Right lung (tissue), 5 donors: ENCODE results near the gene LNPK. TPM values are rescaled to one million over a fixed set of nuclear protein-coding genes. Genes with fewer than 3 reads are reported as not detected.
"Not testable (repeated sequence)": the region's sequence is repeated elsewhere in the genome, so short reads cannot be mapped to it uniquely, and the experiment has no call there.

Experiments
- DNase-seq, 2 donors: peaks; one replicate each; pipeline ENCODE4 v3.0.0-alpha.2; 2013
- polyA plus RNA-seq, 5 donors: library from polyadenylated mRNA; unstranded; fragments of 120-200 nt; gene quantifications; one replicate each; pipeline versions ENCODE4 v1.2.1 to v1.2.3, GENCODE V29; 2013; ENCODE audit warnings: inconsistent platforms in 1 of 5, low replicate concordance in 1 of 5; ENCODE audit not compliant: insufficient read length in 5 of 5, insufficient read depth in 1 of 5

Gene LNPK
- polyA plus RNA-seq, 5 donors: 26.3 to 49.9 (median 45.9) TPM

GRCh38 chr2:175981551-175981950 lies 20.5 kb downstream of the LNPK start:
- DNase-seq: no peak

GRCh38 chr2:175976391-175977157 lies 25.5 kb downstream of the LNPK start:
- DNase-seq: no peak

GRCh38 chr2:175973373-175973772 lies 28.7 kb downstream of the LNPK start:
- DNase-seq: no peak

DNA sequence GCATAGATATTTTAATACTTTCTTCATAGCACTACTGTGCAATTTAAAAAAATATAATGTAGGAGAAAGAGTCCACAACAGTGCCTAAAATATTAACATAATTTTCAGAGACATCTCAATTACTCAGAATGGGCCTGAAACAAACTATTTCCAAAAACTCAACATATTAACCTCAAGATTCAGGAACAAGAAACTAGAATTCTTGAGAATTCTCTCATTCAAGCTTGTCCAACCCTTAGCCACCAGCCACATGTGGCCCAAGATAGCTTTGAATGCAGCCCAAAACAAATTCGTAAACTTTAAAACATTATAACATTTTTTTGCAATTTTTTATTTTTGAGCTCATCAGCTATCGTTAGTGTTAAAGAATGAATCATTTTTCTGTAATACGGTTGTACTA lies 35.2 kb downstream of the LNPK start:
- no peak for DNase-seq

DNA sequence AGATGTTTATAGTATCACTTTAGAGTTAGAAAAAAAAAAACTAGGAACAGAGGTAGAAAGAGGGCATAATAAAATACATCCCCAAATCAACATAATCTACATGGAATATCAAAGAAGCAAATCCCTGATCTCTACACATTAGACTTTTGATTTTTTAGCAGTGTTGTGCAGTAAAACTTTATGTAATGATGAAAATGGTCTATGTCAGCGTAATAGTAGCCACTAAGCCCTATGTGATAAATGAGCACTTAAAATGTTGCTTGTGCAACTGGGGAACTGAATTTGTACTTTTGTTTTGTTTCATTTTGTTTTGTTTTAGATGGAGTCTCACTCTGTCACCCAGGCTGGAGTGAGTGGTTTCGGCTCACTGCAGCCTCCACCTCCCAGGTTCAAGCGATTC lies 36.3 kb downstream of the LNPK start:
- no peak for DNase-seq

DNA sequence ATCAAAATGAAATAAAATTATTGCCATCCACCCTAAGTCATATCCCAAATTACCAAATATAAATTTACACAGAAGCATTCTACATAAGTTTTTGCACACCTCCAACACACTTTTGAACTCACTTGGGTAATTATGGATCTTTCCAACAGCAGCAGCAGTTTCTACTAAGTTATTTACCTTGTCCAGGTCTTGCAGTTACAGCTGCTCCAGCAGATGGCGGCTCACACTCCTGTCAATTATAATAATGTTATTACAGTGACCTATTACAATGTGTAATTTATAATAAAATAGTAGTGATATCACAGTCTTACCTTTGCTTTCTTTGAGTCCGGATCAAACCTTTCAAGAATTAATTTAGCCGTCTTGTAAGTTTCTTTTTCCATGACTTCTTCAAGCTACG lies 37.9 kb downstream of the LNPK start:
- no peak for DNase-seq

GRCh38 chr2:175963171-175963570 lies 38.9 kb downstream of the LNPK start:
- DNase-seq: not testable (repeated sequence)

- no peak for DNase-seq
These were observed 44.2 kb downstream of the LNPK start for GRCh38 chr2:175957845-175958244.

GRCh38 chr2:175955136-175955535 lies 46.9 kb downstream of the LNPK start:
- DNase-seq: no peak

DNA sequence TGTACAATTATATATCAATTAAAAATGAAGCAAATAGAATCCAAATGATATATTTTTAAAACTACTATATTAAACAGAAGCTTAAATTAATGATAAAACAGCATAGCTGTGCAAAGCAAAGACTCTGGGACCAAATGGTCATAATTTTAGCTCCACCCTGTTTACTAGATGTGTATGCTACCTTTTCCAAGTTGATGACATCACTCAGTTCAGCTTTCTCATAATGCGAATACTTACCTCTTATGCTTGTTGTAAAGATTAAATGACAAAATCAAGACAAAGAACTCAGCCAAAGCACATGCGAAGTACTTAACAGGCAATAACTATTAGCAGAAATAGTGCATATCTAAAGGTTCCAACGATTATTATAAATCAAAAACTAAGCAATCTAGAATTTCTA lies 51.6 kb downstream of the LNPK start:
- no peak for DNase-seq

- peak; percentile 79 to 86 for DNase-seq
These were observed 53.9 kb downstream of the LNPK start for GRCh38 chr2:175948191-175948590.

DNA sequence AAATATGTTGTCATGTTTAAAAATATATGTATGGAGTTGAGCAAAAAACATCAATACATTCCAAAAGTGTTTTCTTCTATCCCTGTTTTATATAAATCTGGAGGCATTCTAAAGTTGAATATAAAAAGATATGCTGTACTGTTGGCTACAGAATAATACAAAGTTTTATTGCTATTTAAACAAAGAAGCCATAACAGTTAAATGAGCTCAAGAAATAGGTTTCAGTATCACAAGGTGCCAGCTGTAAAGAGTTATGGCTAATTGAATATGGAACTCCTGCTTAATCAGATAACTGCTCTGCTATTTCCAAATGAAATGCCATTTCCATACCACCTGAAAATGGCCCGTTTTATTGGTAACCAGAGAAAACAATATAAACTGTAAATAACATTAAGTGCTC lies 55.0 kb downstream of the LNPK start:
- DNase-seq: no peak

DNA sequence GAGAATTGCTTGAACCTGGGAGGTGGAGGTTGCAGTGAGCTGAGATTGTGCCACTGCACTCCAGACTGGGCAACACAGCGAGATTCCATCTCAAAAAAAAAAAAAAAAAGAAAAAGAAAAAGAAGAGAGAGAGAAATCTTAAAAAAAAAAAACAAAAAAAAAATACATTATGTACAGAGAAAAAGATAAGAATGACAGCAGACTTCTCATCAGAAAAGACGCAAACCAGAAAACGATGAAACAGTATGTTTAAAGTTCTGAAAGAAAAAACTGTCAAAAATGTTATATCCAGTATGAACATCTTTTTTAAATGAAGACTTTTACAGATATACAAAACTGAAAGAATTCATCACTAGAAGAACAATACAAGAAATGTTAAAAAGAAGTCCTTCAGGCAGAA lies 60.4 kb downstream of the LNPK start:
- no peak for DNase-seq

GRCh38 chr2:175937216-175937615 lies 64.9 kb downstream of the LNPK start:
- no peak for DNase-seq

DNA sequence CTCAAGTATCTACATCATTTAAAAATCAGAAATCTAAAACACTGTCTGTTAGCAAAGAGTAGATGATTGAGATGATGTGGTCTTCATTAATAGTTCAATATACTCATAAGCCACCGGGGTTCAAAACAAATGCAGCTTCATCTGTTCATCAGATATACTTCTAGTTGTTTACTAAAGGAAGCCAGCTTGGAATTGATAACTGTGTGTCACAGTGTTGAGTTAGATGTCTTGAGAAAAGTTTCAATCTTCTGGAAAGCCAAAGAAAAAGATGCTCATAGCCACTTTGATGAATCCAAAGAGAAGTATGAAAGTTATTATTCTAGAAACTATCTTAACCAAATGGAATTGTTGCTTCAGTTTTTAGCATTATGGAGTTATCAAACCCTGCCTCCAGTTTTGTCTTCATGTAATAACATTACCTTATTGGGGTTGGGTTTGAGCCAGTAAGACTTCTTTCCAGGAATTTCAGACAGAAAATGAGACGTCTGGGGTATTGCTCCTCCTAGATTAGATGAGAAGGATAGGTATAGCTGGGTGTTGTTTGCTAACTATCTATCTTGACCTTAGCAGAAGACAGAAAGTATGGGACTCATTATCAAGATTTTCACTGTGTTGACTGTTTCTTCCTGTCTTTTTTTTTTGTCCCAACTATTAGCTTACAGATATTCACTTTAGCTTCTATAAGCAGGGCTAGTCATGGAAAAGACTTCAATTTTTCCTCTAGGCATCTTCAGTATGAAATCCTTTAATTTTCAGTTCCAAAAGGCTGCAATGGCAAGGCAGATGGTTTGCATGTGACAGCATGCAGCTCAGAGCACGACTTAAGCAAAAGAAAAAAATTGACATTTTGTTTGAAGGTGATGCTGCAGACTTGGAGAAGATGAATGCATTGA lies 66.5 kb downstream of the LNPK start:
- DNase-seq: no peak

DNA sequence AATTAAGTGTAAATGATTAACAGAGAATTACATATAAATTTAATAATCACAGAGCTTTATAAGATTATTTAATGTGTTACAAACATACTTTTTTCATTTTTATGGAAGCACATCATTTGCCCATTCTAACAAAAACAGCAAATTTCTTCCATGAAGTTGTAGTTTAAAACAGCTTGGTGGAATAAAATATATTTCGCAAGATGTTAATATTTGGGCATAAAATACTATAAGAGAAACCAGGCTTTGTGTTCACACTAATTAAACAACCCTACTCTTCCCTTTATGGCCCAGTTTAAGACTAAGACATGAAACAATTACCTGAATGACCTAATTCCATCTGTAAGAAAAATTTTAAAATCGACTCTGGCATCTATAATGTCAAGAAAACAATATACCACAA lies 69.4 kb downstream of the LNPK start:
- no peak for DNase-seq

GRCh38 chr2:175931805-175932204 lies 70.3 kb downstream of the LNPK start:
- no peak for DNase-seq

GRCh38 chr2:175930504-175930903 lies 71.6 kb downstream of the LNPK start:
- DNase-seq: no peak

- DNase-seq: no peak
These were observed 72.2 kb downstream of the LNPK start for GRCh38 chr2:175929850-175930249.

GRCh38 chr2:175926272-175926671 lies 75.8 kb downstream of the LNPK start:
- DNase-seq: no peak

DNA sequence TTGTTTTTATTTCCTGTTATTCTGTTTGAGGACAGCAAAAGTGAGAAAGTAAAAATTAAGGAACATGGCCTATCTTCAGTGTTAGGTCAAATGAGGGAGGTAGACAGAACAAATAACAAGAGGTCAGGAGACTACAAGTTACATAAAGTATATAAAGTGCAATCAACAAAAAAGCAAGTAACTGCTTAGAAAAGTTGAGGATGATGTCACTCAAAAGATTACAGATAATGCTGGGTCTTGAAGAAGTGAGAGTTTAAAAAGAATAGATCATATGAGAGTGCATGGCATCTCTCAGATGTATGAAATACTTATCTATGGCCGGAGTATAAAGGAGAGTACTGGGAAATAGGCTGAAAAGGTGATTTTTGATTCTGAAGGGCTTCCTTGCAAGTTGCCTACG lies 79.9 kb downstream of the LNPK start:
- DNase-seq: no peak

- no peak for DNase-seq
These were observed 83.1 kb downstream of the LNPK start for GRCh38 chr2:175918935-175919334.

DNA sequence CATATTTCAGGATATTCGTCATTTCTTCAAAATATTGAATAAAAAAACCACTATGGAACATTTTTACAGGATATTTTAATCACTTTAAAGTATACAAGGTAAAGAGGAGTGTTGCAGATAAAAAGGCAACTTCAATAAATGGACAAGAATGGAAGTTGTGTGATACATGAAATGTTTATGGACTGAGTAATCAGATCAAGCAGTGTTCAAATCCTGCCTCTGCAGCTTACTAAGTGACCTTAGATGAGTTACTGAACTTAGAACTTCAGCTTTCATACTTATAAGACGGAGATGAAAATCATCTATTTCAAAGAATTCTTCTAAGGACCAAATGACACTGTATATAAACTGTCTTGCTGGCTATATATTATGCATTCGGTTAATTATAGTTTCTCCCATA lies 87.2 kb downstream of the LNPK start:
- DNase-seq: no peak
